Glomerular endothelial cell (primary cell): ENCODE measurements around the gene KANK2. TPM values are rescaled to one million over a fixed set of nuclear protein-coding genes. Genes with fewer than 3 reads are reported as not detected.

Experiments used
- DNase-seq: peaks from one replicate; pipeline ENCODE4 v3.0.0-alpha.2; 2011; ENCODE audit warnings: low read depth, low spot score; ENCODE audit errors: extremely low read depth
- total RNA-seq: library from RNA; depleted of rRNA; stranded (reverse); fragments of >200 nt; gene quantifications from 2 replicates; pipeline ENCODE4 v1.2.3, GENCODE V29; 2015

Gene KANK2
- total RNA-seq, 1 donor from 2014 or later: 86.8 TPM

GRCh38 chr19:11226716-11227166, 29.4 kb upstream of the KANK2 start:
- DNase-seq: no peak

GRCh38 chr19:11225815-11226214, 28.5 kb upstream of the KANK2 start:
- DNase-seq: no peak

GRCh38 chr19:11225172-11225571, 27.8 kb upstream of the KANK2 start:
- DNase-seq: no peak

GRCh38 chr19:11224429-11224828, 27.1 kb upstream of the KANK2 start:
- no peak for DNase-seq

GRCh38 chr19:11223200-11223599, 25.9 kb upstream of the KANK2 start:
- no peak for DNase-seq

GRCh38 chr19:11221082-11221598, 23.8 kb upstream of the KANK2 start:
- no peak for DNase-seq

GRCh38 chr19:11214387-11214786, 17.0 kb upstream of the KANK2 start:
- DNase-seq: no peak

GRCh38 chr19:11210656-11210928, 13.2 kb upstream of the KANK2 start:
- no peak for DNase-seq

GRCh38 chr19:11209839-11210655, 12.7 kb upstream of the KANK2 start:
- no peak for DNase-seq

- DNase-seq: no peak
Observed at GRCh38 chr19:11208561-11209471, 11.5 kb upstream of the KANK2 start.

- DNase-seq: no peak
Observed at GRCh38 chr19:11205939-11206570, 8.7 kb upstream of the KANK2 start.

- DNase-seq: no peak
Observed at GRCh38 chr19:11204943-11205349, 7.6 kb upstream of the KANK2 start.

- no peak for DNase-seq
Observed at GRCh38 chr19:11204076-11204602, 6.8 kb upstream of the KANK2 start.

GRCh38 chr19:11203194-11204075, 6.1 kb upstream of the KANK2 start:
- DNase-seq: no peak

- DNase-seq: no peak
Observed at GRCh38 chr19:11202488-11203193, 5.3 kb upstream of the KANK2 start.

GRCh38 chr19:11201791-11202190, 4.4 kb upstream of the KANK2 start:
- no peak for DNase-seq

GRCh38 chr19:11200931-11201330, 3.6 kb upstream of the KANK2 start:
- no peak for DNase-seq

GRCh38 chr19:11200015-11200574, 2.8 kb upstream of the KANK2 start:
- no peak for DNase-seq

GRCh38 chr19:11199517-11199916, 2.2 kb upstream of the KANK2 start:
- no peak for DNase-seq
